IMR-90 (cell line): ENCODE data around the gene TIPRL. TPM values are rescaled to one million over a fixed set of nuclear protein-coding genes. Genes with fewer than 3 reads are reported as not detected.

Source experiments
- ATAC-seq: fragments of 200-7000 bp; cut with Tn5 transposase; 2 replicates; pipeline ENCODE4 v1.9.1; 2020; ENCODE audit warnings: low read depth, mild to moderate bottlenecking, moderate library complexity
- BruUV-seq: library from RNA; stranded (reverse); fragments of 400-500 nt; replicated peaks from 2 replicates; lab custom pipeline; 2021; lab: Mats Ljungman, UMichigan
- CTCF ChIA-PET: fragments of 300-600 bp; formaldehyde crosslinking; extraction: SDS; loops from one replicate; lab custom pipeline; 2021; ENCODE audit warnings: antibody characterized with exemption; lab: Yijun Ruan, JAX
- POLR2A ChIA-PET: fragments of 300-600 bp; sonication (Branson Sonifier 250); formaldehyde crosslinking; loops from one replicate; lab custom pipeline; 2022; ENCODE audit warnings: antibody characterized with exemption; ENCODE audit not compliant: unreplicated experiment; lab: Charles Lee
- DNase-seq: peaks from one replicate; pipeline ENCODE4 v3.0.0; 2013
- H2AFZ ChIP-seq: replicated peaks from 2 replicates; pipeline ENCODE3; 2013; ENCODE audit warnings: low read length, mild to moderate bottlenecking; ENCODE audit not compliant: poor library complexity
- H2AK5ac ChIP-seq: 2 replicates; pipeline ENCODE4 v1.6.1; 2013; ENCODE audit warnings: low read depth, low read length, inconsistent platforms
- H2AK9ac ChIP-seq: replicated peaks from 2 replicates; pipeline ENCODE3; 2013; ENCODE audit warnings: mild to moderate bottlenecking, low read depth, low read length, moderate library complexity; ENCODE audit not compliant: poor library complexity
- H2BK120ac ChIP-seq: 2 replicates; pipeline ENCODE4 v1.6.1; 2013; ENCODE audit warnings: low read depth, low read length, inconsistent platforms
- H2BK15ac ChIP-seq: 3 replicates; pipeline ENCODE4 v1.6.1; 2013; ENCODE audit warnings: low read depth, low read length, inconsistent platforms
- H2BK20ac ChIP-seq: 2 replicates; pipeline ENCODE4 v1.6.1; 2013; ENCODE audit warnings: low read depth, mild to moderate bottlenecking, inconsistent platforms, low read length, moderate library complexity
- H2BK5ac ChIP-seq: 2 replicates; pipeline ENCODE4 v1.6.1; 2013; ENCODE audit warnings: mild to moderate bottlenecking, low read depth, low read length, inconsistent platforms; ENCODE audit not compliant: poor library complexity, severe bottlenecking
- H3K14ac ChIP-seq: replicated peaks from 2 replicates; pipeline ENCODE4 v1.6.1; 2013; ENCODE audit warnings: low read depth, low read length, inconsistent platforms
- H3K18ac ChIP-seq: 2 replicates; pipeline ENCODE4 v1.6.1; 2013; ENCODE audit warnings: low read depth, low read length, control low read depth
- H3K23ac ChIP-seq: 2 replicates; pipeline ENCODE4 v1.6.1; 2013; ENCODE audit warnings: low read depth, low read length, inconsistent platforms
- H3K27ac ChIP-seq: 2 replicates; pipeline ENCODE4 v1.5.1; 2013; ENCODE audit warnings: mild to moderate bottlenecking, control low read depth, low read length; ENCODE audit not compliant: insufficient read depth
- H3K27me3 ChIP-seq: 2 replicates; pipeline ENCODE4 v1.6.1; 2013; ENCODE audit warnings: low read length; ENCODE audit not compliant: control insufficient read depth, insufficient read depth
- H3K36me3 ChIP-seq: 2 replicates; pipeline ENCODE4 v1.6.1; 2013; ENCODE audit warnings: low read length, mixed read lengths; ENCODE audit not compliant: control insufficient read depth, insufficient read depth
- H3K4ac ChIP-seq: 2 replicates; pipeline ENCODE4 v1.6.1; 2013; ENCODE audit warnings: low read depth, low read length, inconsistent platforms
- H3K4me1 ChIP-seq: 2 replicates; pipeline ENCODE4 v1.6.1; 2013; ENCODE audit warnings: low read length, mixed read lengths; ENCODE audit not compliant: control insufficient read depth, insufficient read depth
- H3K4me2 ChIP-seq: 2 replicates; pipeline ENCODE4 v1.6.1; 2013; ENCODE audit warnings: low read depth, mild to moderate bottlenecking, control low read depth, low read length, moderate library complexity
- H3K4me3 ChIP-seq: 2 replicates; pipeline ENCODE4 v1.5.1; 2013; ENCODE audit warnings: low read depth, mild to moderate bottlenecking, control low read depth, low read length, moderate library complexity; ENCODE audit not compliant: insufficient read depth
- H3K56ac ChIP-seq: 2 replicates; pipeline ENCODE4 v1.6.1; 2013; ENCODE audit warnings: low read length, inconsistent platforms; ENCODE audit not compliant: insufficient read depth; ENCODE audit errors: extremely low read depth
- H3K79me1 ChIP-seq, 2 experiments: 2 replicates each; pipeline ENCODE4 v1.6.1; 2013; ENCODE audit warnings: low read length in 2 of 2, inconsistent platforms in 1 of 2, low read depth in 1 of 2
- H3K9ac ChIP-seq: 2 replicates; pipeline ENCODE4 v1.6.1; 2013; ENCODE audit warnings: low read depth, low read length, control low read depth
- H3K9me1 ChIP-seq: 2 replicates; pipeline ENCODE4 v1.6.1; 2013; ENCODE audit warnings: low read length, inconsistent platforms; ENCODE audit not compliant: insufficient read depth
- H3K9me3 ChIP-seq: 2 replicates; pipeline ENCODE4 v1.6.1; 2013; ENCODE audit warnings: low read length; ENCODE audit not compliant: control insufficient read depth, insufficient read depth
- H4K20me1 ChIP-seq: 2 replicates; pipeline ENCODE4 v1.6.1; 2013; ENCODE audit warnings: low read length, inconsistent platforms; ENCODE audit not compliant: insufficient read depth
- H4K5ac ChIP-seq: 2 replicates; pipeline ENCODE4 v1.6.1; 2013; ENCODE audit warnings: mild to moderate bottlenecking, low read depth, low read length, control low read depth
- H4K8ac ChIP-seq, 2 experiments: 2 replicates each; pipeline ENCODE4 v1.6.1; 2013; ENCODE audit warnings: low read depth in 2 of 2, low read length in 2 of 2, control low read depth in 1 of 2, inconsistent platforms in 1 of 2
- H4K91ac ChIP-seq: 2 replicates; pipeline ENCODE4 v1.6.1; 2013; ENCODE audit warnings: low read depth, low read length, inconsistent platforms; ENCODE audit not compliant: insufficient read depth
- BHLHE40 ChIP-seq: fragments of 150-350 bp; IDR thresholded peaks from 2 replicates; pipeline ENCODE4 v1.6.1; 2016; ENCODE audit warnings: mild to moderate bottlenecking, low read depth, low read length
- CEBPB ChIP-seq: IDR thresholded peaks from 2 replicates; pipeline ENCODE4 v1.6.1; 2012; ENCODE audit warnings: low read depth, low read length, improper control_type of control experiment
- CHD1 ChIP-seq: IDR thresholded peaks from 2 replicates; pipeline ENCODE4 v1.6.1; 2012; ENCODE audit warnings: low read depth, low read length, improper control_type of control experiment
- FOS ChIP-seq: fragments of 150-350 bp; IDR thresholded peaks from 2 replicates; pipeline ENCODE4 v1.6.1; 2016; ENCODE audit warnings: low read depth, low read length
- MAFK ChIP-seq: IDR thresholded peaks from 2 replicates; pipeline ENCODE4 v1.6.1; 2012; ENCODE audit warnings: low read depth, low read length, improper control_type of control experiment
- MAZ ChIP-seq: IDR thresholded peaks from 2 replicates; pipeline ENCODE4 v1.6.1; 2012; ENCODE audit warnings: low read depth, mild to moderate bottlenecking, low read length, improper control_type of control experiment, moderate library complexity, borderline replicate concordance
- MXI1 ChIP-seq: IDR thresholded peaks from 2 replicates; pipeline ENCODE4 v1.6.1; 2012; ENCODE audit warnings: low read depth, mild to moderate bottlenecking, low read length, moderate library complexity, borderline replicate concordance
- NFE2L2 ChIP-seq: fragments of 150-350 bp; IDR thresholded peaks from 2 replicates; pipeline ENCODE4 v1.6.1; 2016; ENCODE audit warnings: low read depth, mild to moderate bottlenecking, low read length
- RAD21 ChIP-seq: IDR thresholded peaks from 2 replicates; pipeline ENCODE4 v1.6.1; 2012; ENCODE audit warnings: low read length, improper control_type of control experiment
- RCOR1 ChIP-seq: IDR thresholded peaks from 2 replicates; pipeline ENCODE4 v1.6.1; 2012; ENCODE audit warnings: mild to moderate bottlenecking, low read length, improper control_type of control experiment; ENCODE audit not compliant: insufficient replicate concordance
- RFX5 ChIP-seq: IDR thresholded peaks from 2 replicates; pipeline ENCODE4 v1.8.0; 2012; ENCODE audit warnings: low read depth, mild to moderate bottlenecking, low read length, moderate library complexity
- SMC3 ChIP-seq: fragments of 150-350 bp; IDR thresholded peaks from 2 replicates; pipeline ENCODE4 v1.6.1; 2016; ENCODE audit warnings: low read depth, mild to moderate bottlenecking, antibody characterized with exemption, low read length, moderate library complexity
- WGBS, 2 experiments: methylation state at CpG; one replicate each; pipeline versions ENCODE4 v1.1.5 to v1.1.7; 2013; ENCODE audit warnings: missing lambda C conversion rate in 2 of 2; ENCODE audit not compliant: insufficient read length in 1 of 2; ENCODE audit errors: extremely low coverage in 2 of 2; 5-methylcytosine and 5-hydroxymethylcytosine counted together
- dilution Hi-C: fragments of 300-500 bp; cut with HindIII; formaldehyde crosslinking; loops from one replicate; pipeline ENCODE4 v1.14.3; 2018; ENCODE audit warnings: low sequenced_read_pairs; ENCODE audit not compliant: unreplicated experiment
- in situ Hi-C: fragments of 300-500 bp; cut with MboI; formaldehyde crosslinking; loops from 3 replicates; pipeline ENCODE4 v1.14.3; 2019; ENCODE audit warnings: low sequenced_read_pairs, inconsistent platforms, mixed read lengths
- intact Hi-C: fragments of 100-400 bp; cut with micrococcal nuclease; formaldehyde crosslinking; loops from 2 replicates; pipeline ENCODE4 v1.10.0; 2022
- polyA plus RNA-seq, 3 experiments: library from polyadenylated mRNA; depleted of rRNA; stranded (reverse); fragments of >200 nt; gene quantifications; 2 replicates each; pipeline ENCODE4 v1.2.3, GENCODE V29; 2012; ENCODE audit warnings: low replicate concordance in 1 of 3
- total RNA-seq: library from RNA; depleted of rRNA; stranded (reverse); fragments of >200 nt; gene quantifications from 2 replicates; pipeline ENCODE4 v1.2.3, GENCODE V29; 2012
- TF ChIP-seq, protein P1 (sequence below): fragments of 150-350 bp; IDR thresholded peaks from 2 replicates; pipeline ENCODE4 v1.6.1; 2016; ENCODE audit warnings: low read depth, mild to moderate bottlenecking, low read length, moderate library complexity, borderline replicate concordance
- TF ChIP-seq, protein P2 (sequence below): conservative IDR thresholded peaks from 2 replicates; pipeline ENCODE4 v1.5.1; 2012; ENCODE audit warnings: mild to moderate bottlenecking, low read depth, low read length, improper control_type of control experiment

TIPRL gene
- total and polyA plus RNA-seq, 2 of the 4 experiments (the other 2 are of a cell fraction) = 15.4 to 23.8 TPM

DNA sequence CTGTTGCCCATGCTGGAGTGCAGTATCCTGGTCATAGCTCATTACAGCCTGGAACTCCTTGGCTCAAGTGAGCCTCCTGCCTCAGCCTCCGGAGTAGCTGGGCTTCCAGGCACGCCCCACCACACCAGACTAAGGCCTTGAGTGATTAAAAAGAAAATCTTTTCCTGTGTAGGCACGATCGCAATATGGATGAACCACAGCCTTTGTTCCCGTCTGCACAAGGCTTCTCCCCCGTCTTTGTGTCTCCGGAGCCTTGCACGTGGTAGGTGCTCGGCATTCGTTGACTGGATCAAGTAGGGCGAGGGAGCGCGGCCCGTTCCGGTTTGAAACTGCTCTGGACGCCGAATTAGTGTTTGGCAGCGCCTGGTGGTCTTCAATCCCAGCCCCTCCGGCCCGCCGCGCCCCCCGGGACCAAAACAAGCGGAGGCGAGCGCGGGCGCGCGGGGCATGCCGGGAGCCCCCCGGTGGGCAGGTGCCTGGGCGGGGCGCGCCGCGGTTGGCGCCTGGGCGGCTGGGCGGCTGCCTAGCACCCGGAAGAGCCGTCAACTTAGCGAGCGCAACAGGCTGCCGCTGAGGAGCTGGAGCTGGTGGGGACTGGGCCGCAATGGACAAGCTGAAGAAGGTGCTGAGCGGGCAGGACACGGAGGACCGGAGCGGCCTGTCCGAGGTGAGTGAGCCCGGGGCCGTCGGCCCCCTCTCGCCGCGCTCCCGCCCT, 46.9 kb downstream of the TIPRL start, which contains the start of gene SFT2D2:
SFT2D2 (plus strand) TSS at position 529 of the 715 bp plus-strand sequence; CDS start at position 605, 76 bp downstream.
- H2BK120ac ChIP-seq = peak within 1 kb of the TSS; percentile 71
- peak within 1 kb of the TSS; percentile 88 to 95 for H4K8ac ChIP-seq
- H4K91ac ChIP-seq = peak within 1 kb of the TSS; percentile 77
- H3K79me1 ChIP-seq = peaks cover 24 to 46% of the 10 kb centered on the region in 2 experiments
- peaks cover 4% of the 10 kb centered on the region; the same call in 1 of the 2 replicates for H3K36me3 ChIP-seq
- peak within 1 kb of the TSS; percentile 85 for H3K4me3 ChIP-seq
- in situ Hi-C loops (no loop called here), intact Hi-C loops (loop anchor here (2.0 to 5.0 kb wide), 4 partner anchors 45 to 505 kb away; partner anchors contain the start of genes DCAF6, MPC2 and MPZL1), dilution Hi-C loops (no loop called here)
- CTCF ChIA-PET = no interaction called here
- H3K4me2 ChIP-seq = peak within 1 kb of the TSS; percentile 92
- peak within 1 kb of the TSS; percentile 77 for H2BK5ac ChIP-seq
- DNase-seq (peak; percentile 67), ATAC-seq (peak; percentile 95)
- H2AFZ ChIP-seq = peak within 1 kb of the TSS; percentile 99
- peak within 1 kb of the TSS; percentile 68 for H4K5ac ChIP-seq
- no peaks in the 10 kb centered on the region; the same call in 1 of the 2 replicates for H3K27me3 ChIP-seq
- peak within 1 kb of the TSS; percentile 52; the same call in 1 of the 2 replicates for H3K56ac ChIP-seq
- peak within 1 kb of the TSS; percentile 83 for H2AK5ac ChIP-seq
- peak within 1 kb of the TSS; percentile 74 for H3K4ac ChIP-seq
- peak within 1 kb of the TSS; percentile 41; the same call in 1 of the 3 replicates for H2BK15ac ChIP-seq
- H3K18ac ChIP-seq = peak within 1 kb of the TSS; percentile 1; the same call in 1 of the 2 replicates
- H3K4me1 ChIP-seq = peaks cover 3% of the 10 kb centered on the region
- H3K9ac ChIP-seq = peak within 1 kb of the TSS; percentile 91
- peak within 1 kb of the TSS; percentile 90 for H3K23ac ChIP-seq
- H2AK9ac ChIP-seq = peak within 1 kb of the TSS; percentile 94
- 1% methylated on average over 41 of the region's 58 CpGs; no CpG with 5 or more reads in 1 of the 2 experiments for WGBS, 2 experiments
- BruUV-seq = no TSS peak
- POLR2A ChIA-PET = no interaction called here
- H3K14ac ChIP-seq = peak within 1 kb of the TSS; percentile 92
- H4K20me1 ChIP-seq = peaks cover 2% of the 10 kb centered on the region; the same call in 1 of the 2 replicates
- H3K27ac ChIP-seq = peak within 1 kb of the TSS; percentile 86
- H3K9me1 ChIP-seq = peaks cover 17% of the 10 kb centered on the region; the same call in 1 of the 2 replicates
- H3K9me3 ChIP-seq = peaks cover 3% of the 10 kb centered on the region
- no peak within 1 kb of the TSS for H2BK20ac ChIP-seq
- TF ChIP-seq MAZ (peak; percentile 44; the same call in 1 of the 2 replicates), SMC3 (no peak), CHD1 (no peak), NFE2L2 (no peak), BHLHE40 (peak; percentile 29; the same call in 1 of the 2 replicates), CEBPB (no peak), RCOR1 (no peak), FOS (no peak), RAD21 (no peak), MXI1 (peak; percentile 67), RFX5 (no peak), MAFK (no peak)
- TF ChIP-seq, protein P1, sequence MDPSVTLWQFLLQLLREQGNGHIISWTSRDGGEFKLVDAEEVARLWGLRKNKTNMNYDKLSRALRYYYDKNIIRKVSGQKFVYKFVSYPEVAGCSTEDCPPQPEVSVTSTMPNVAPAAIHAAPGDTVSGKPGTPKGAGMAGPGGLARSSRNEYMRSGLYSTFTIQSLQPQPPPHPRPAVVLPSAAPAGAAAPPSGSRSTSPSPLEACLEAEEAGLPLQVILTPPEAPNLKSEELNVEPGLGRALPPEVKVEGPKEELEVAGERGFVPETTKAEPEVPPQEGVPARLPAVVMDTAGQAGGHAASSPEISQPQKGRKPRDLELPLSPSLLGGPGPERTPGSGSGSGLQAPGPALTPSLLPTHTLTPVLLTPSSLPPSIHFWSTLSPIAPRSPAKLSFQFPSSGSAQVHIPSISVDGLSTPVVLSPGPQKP = no peak
- TF ChIP-seq, protein P2, sequence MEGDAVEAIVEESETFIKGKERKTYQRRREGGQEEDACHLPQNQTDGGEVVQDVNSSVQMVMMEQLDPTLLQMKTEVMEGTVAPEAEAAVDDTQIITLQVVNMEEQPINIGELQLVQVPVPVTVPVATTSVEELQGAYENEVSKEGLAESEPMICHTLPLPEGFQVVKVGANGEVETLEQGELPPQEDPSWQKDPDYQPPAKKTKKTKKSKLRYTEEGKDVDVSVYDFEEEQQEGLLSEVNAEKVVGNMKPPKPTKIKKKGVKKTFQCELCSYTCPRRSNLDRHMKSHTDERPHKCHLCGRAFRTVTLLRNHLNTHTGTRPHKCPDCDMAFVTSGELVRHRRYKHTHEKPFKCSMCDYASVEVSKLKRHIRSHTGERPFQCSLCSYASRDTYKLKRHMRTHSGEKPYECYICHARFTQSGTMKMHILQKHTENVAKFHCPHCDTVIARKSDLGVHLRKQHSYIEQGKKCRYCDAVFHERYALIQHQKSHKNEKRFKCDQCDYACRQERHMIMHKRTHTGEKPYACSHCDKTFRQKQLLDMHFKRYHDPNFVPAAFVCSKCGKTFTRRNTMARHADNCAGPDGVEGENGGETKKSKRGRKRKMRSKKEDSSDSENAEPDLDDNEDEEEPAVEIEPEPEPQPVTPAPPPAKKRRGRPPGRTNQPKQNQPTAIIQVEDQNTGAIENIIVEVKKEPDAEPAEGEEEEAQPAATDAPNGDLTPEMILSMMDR = no peak
